MCF 10A (cell line): ENCODE measurements around the gene GATB. TPM values are rescaled to one million over a fixed set of nuclear protein-coding genes. Genes with fewer than 3 reads are reported as not detected.

Experiments used
- BruUV-seq: library from RNA; stranded (reverse); fragments of 400-500 nt; replicated peaks from 2 replicates; lab custom pipeline; 2021; lab: Mats Ljungman, UMichigan
- CTCF ChIA-PET: fragments of 300-600 bp; sonication (Branson Sonifier 250); formaldehyde crosslinking; extraction: SDS; loops from one replicate; lab custom pipeline; 2021; ENCODE audit warnings: antibody characterized with exemption, inconsistent platforms; lab: Yijun Ruan, JAX
- POLR2A ChIA-PET: fragments of 300-600, 350-650 bp; sonication (Branson Sonifier 250); formaldehyde crosslinking; extraction: SDS; loops from one replicate; lab custom pipeline; 2020; ENCODE audit warnings: antibody characterized with exemption, inconsistent platforms; lab: Yijun Ruan, JAX
- DNase-seq: peaks from one replicate; pipeline ENCODE4 v3.0.0-alpha.2; 2018; ENCODE audit not compliant: unreplicated experiment
- H3K27ac Mint-ChIP-seq: one replicate; pipeline ENCODE4 v1.8.0; 2022; ENCODE audit warnings: mild to moderate bottlenecking, low read depth, mixed read lengths; ENCODE audit not compliant: unreplicated experiment
- H3K27me3 Mint-ChIP-seq: one replicate; pipeline ENCODE4 v1.8.0; 2022; ENCODE audit warnings: mixed read lengths; ENCODE audit not compliant: insufficient read depth, unreplicated experiment
- H3K36me3 Mint-ChIP-seq: one replicate; pipeline ENCODE4 v1.8.0; 2022; ENCODE audit warnings: mild to moderate bottlenecking, moderate library complexity, mixed read lengths; ENCODE audit not compliant: insufficient read depth, unreplicated experiment
- H3K4me1 Mint-ChIP-seq: one replicate; pipeline ENCODE4 v1.8.0; 2022; ENCODE audit warnings: mixed read lengths; ENCODE audit not compliant: insufficient read depth, unreplicated experiment
- H3K4me3 Mint-ChIP-seq: one replicate; pipeline ENCODE4 v1.8.0; 2022; ENCODE audit warnings: mild to moderate bottlenecking, moderate library complexity, mixed read lengths; ENCODE audit not compliant: unreplicated experiment
- H3K9me3 Mint-ChIP-seq: one replicate; pipeline ENCODE4 v1.8.0; 2022; ENCODE audit warnings: mixed read lengths; ENCODE audit not compliant: unreplicated experiment
- CTCF ChIP-seq: fragments of 200-600 bp; IDR thresholded peaks from one replicate; pipeline ENCODE4 v1.8.0; 2022; ENCODE audit warnings: antibody characterized with exemption, mild to moderate bottlenecking; ENCODE audit not compliant: unreplicated experiment
- intact Hi-C: fragments of 100-400 bp; cut with micrococcal nuclease; formaldehyde crosslinking; loops from 2 replicates; pipeline ENCODE4 v1.14.1; 2022
- total RNA-seq: library from RNA; stranded (reverse); gene quantifications from 2 replicates; pipeline ENCODE4 v1.2.3, GENCODE V29; 2022

GATB gene
- total RNA-seq, 1 experiment from 2014 or later: 17.8 TPM

- H3K27ac Mint-ChIP-seq: no peak overlapping the region
- intact Hi-C loops: no loop called here
- no peak for DNase-seq
- H3K9me3 Mint-ChIP-seq: no peaks in the 10 kb centered on the region
- H3K4me3 Mint-ChIP-seq: no peak overlapping the region
- ChIA-PET POLR2A (interaction anchor here (0.9 kb wide), 1 partner anchor 16 kb away, joined by 3 read pairs; no protein-coding TSS in a partner anchor), CTCF (interaction anchor here (1.3 kb wide), 1 partner anchor 26 kb away, joined by 3 read pairs; no protein-coding TSS in a partner anchor)
- H3K4me1 Mint-ChIP-seq: no peaks in the 10 kb centered on the region
- TF ChIP-seq CTCF: no peak
- no TSS peak for BruUV-seq
- no peaks in the 10 kb centered on the region for H3K27me3 Mint-ChIP-seq
- H3K36me3 Mint-ChIP-seq: peaks cover 8% of the 10 kb centered on the region
These were observed 67.8 kb downstream of the GATB start for GRCh38 chr4:151692821-151693673.

- H3K4me3 Mint-ChIP-seq: no peak overlapping the region
- DNase-seq: no peak
- intact Hi-C loops: no loop called here
- CTCF ChIA-PET: no interaction called here
- POLR2A ChIA-PET: no interaction called here
- H3K4me1 Mint-ChIP-seq: no peaks in the 10 kb centered on the region
- H3K27me3 Mint-ChIP-seq: no peaks in the 10 kb centered on the region
- H3K27ac Mint-ChIP-seq: no peak overlapping the region
- no peak for TF ChIP-seq CTCF
- no TSS peak for BruUV-seq
- no peaks in the 10 kb centered on the region for H3K9me3 Mint-ChIP-seq
- peaks cover 8% of the 10 kb centered on the region for H3K36me3 Mint-ChIP-seq
These were observed 68.4 kb downstream of the GATB start for GRCh38 chr4:151692443-151692782.

- Mint-ChIP-seq H3K9me3 (no peaks in the 10 kb centered on the region), H3K4me1 (no peaks in the 10 kb centered on the region), H3K36me3 (peaks cover 8% of the 10 kb centered on the region), H3K27me3 (no peaks in the 10 kb centered on the region), H3K27ac (no peak overlapping the region), H3K4me3 (no peak overlapping the region)
- BruUV-seq: no TSS peak
- intact Hi-C loops: no loop called here
- POLR2A ChIA-PET: no interaction called here
- CTCF ChIA-PET: no interaction called here
- DNase-seq: no peak
- no peak for TF ChIP-seq CTCF
These were observed 69.0 kb downstream of the GATB start for GRCh38 chr4:151691639-151692442.

GRCh38 chr4:151690876-151691275, 69.9 kb downstream of the GATB start:
- Mint-ChIP-seq H3K4me1 (no peaks in the 10 kb centered on the region), H3K36me3 (peaks cover 8% of the 10 kb centered on the region), H3K4me3 (no peak overlapping the region), H3K27ac (no peak overlapping the region), H3K27me3 (no peaks in the 10 kb centered on the region), H3K9me3 (no peaks in the 10 kb centered on the region)
- ChIA-PET CTCF (interaction anchor here (0.5 kb wide), 2 partner anchors 169 to 881 kb away, joined by 3 to 4 read pairs; no protein-coding TSS in a partner anchor), POLR2A (interaction anchor here (0.9 kb wide), 1 partner anchor 26 kb away, joined by 4 read pairs; no protein-coding TSS in a partner anchor)
- no TSS peak for BruUV-seq
- TF ChIP-seq CTCF: no peak
- DNase-seq: no peak
- intact Hi-C loops: no loop called here
